HL-60 (cell line): ENCODE data around the gene KLHL40.

Experiments
- DNase-seq, 2 experiments: peaks; one replicate each; pipeline ENCODE4 v3.0.0-alpha.2; 2010 to 2020; ENCODE audit warnings: low read depth in 1 of 2, low spot score in 1 of 2
- H3K27ac ChIP-seq: fragments of 250-450 bp; sonication (Bioruptor Pico); replicated peaks from 2 replicates; pipeline ENCODE4 v1.5.1; 2020; ENCODE audit warnings: mild to moderate bottlenecking, moderate library complexity
- H3K27me3 ChIP-seq: fragments of 250-450 bp; sonication (Bioruptor Pico); 2 replicates; pipeline ENCODE4 v1.5.1; 2021; ENCODE audit warnings: mild to moderate bottlenecking, moderate library complexity; ENCODE audit not compliant: insufficient read depth, poor library complexity, severe bottlenecking
- H3K4me3 ChIP-seq: replicated peaks from 2 replicates; pipeline ENCODE4 v1.5.1; 2011; ENCODE audit warnings: mild to moderate bottlenecking, control low read depth, low read length; ENCODE audit not compliant: insufficient read depth
- CTCF ChIP-seq: IDR thresholded peaks from one replicate; pipeline ENCODE4 v1.5.1; 2011; ENCODE audit warnings: low read length, control low read depth, inconsistent platforms; ENCODE audit not compliant: insufficient read depth
- GABPA ChIP-seq: IDR thresholded peaks from 2 replicates; pipeline ENCODE4 v1.6.1; 2012; ENCODE audit warnings: low read depth
- POLR2AphosphoS5 ChIP-seq: IDR thresholded peaks from 2 replicates; pipeline ENCODE4 v1.6.1; 2012; ENCODE audit warnings: low read depth
- REST ChIP-seq: IDR thresholded peaks from 2 replicates; pipeline ENCODE4 v1.6.1; 2012; ENCODE audit warnings: low read depth; ENCODE audit not compliant: insufficient replicate concordance
- SPI1 ChIP-seq: IDR thresholded peaks from 2 replicates; pipeline ENCODE4 v1.6.1; 2012; ENCODE audit warnings: low read depth, mild to moderate bottlenecking, borderline replicate concordance

Gene KLHL40

GRCh38 chr3:42730706-42731420, 45.5 kb downstream of the KLHL40 start:
- TF ChIP-seq GABPA = no peak
- no peak for TF ChIP-seq CTCF
- TF ChIP-seq POLR2AphosphoS5 = no peak
- TF ChIP-seq REST = no peak
- TF ChIP-seq SPI1 = no peak
- Histone ChIP-seq H3K27me3 (no peaks in the 10 kb centered on the region), H3K27ac (no peak overlapping the region), H3K4me3 (no peak overlapping the region)
- DNase-seq = no peak

- Histone ChIP-seq H3K4me3 (no peak overlapping the region), H3K27ac (no peak overlapping the region), H3K27me3 (no peaks in the 10 kb centered on the region)
- no peak for TF ChIP-seq REST
- no peak for TF ChIP-seq CTCF
- TF ChIP-seq GABPA = no peak
- no peak for TF ChIP-seq SPI1
- TF ChIP-seq POLR2AphosphoS5 = no peak
- DNase-seq = no peak
These were observed 46.3 kb downstream of the KLHL40 start for GRCh38 chr3:42731476-42732195.

DNA sequence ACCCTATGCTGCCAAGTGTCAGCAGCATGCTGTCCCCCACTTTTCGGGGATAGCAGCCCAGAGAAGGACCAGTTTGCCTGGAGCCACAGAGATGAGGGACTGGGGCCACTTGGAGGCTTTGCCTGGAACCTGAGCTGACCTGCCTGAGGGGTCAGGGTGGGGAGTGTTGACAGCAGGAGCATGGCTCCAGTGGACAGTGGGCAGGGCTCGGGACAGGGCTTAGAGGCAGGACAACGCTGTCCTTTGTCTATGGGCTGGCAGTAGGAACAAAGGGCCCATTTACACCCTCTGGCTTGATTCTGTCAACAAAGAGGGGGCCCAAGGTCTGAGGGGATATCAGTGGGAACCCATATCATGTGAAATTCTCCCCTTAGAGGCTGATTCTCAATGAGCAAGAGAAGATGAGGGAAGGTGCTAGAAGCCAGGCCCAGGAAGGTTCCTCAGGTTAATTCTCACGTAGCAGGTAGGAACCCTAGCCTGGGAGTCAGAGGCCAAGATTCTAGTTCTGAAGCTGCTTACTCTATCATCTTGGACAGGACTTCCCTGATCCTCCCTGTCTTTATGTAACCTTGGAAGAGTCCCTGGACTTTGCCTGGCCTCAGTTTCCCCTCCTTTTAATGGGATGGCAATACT, 47.0 kb downstream of the KLHL40 start:
- no peak for DNase-seq
- TF ChIP-seq CTCF = no peak
- no peak for TF ChIP-seq SPI1
- TF ChIP-seq GABPA = no peak
- no peak for TF ChIP-seq REST
- TF ChIP-seq POLR2AphosphoS5 = no peak
- Histone ChIP-seq H3K4me3 (no peak overlapping the region), H3K27ac (no peak overlapping the region), H3K27me3 (no peaks in the 10 kb centered on the region)
